Melanocyte of skin (primary cell): ENCODE results near the gene NAA10. TPM values are rescaled to one million over a fixed set of nuclear protein-coding genes. Genes with fewer than 3 reads are reported as not detected.

Experiments
- small RNA-seq, 2 donors: library from RNA; depleted of rRNA; stranded (forward); fragments of <200 nt; gene quantifications; one replicate each; pipeline ENCODE3, GENCODE V24; 2012
- total RNA-seq, 2 donors: library from RNA; depleted of rRNA; stranded (reverse); fragments of >200 nt; gene quantifications; 2 replicates each; pipeline ENCODE4 v1.2.3, GENCODE V29; 2012

The NAA10 gene
- total RNA-seq: 10 to 100 TPM; 66.4 to 89.6 TPM

DNA sequence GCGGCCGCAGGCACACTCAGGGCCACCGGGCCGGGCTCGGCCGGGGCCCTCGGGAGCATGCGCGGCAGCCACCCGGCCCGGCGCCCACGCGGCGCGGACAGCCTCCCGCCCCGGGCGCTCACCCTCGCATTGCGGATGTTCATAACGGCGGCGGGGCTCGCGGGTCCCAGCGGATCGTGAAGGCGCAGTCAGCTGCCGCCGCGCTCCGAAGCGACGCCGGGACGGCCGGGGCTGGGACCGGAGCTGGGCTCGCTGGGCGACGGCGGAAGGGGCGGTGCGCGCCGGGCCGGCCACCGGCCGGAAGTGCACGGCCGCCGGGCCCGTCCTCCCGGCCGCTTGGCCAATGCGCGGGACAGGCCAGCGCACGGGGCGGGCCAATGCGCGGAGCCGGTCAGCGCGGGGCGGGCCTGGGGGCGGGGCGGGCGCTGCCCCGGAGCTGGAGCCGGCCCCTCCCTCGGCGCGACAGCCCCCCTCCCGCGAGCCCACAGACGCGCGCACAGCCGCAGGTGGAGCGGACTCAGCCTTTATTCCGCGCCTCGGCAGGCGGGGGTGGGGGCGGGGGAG lies at the start of gene NAA10:
TSS of gene NAA10 (minus strand) at position 276 of the 564 bp plus-strand sequence. CDS start at position 143, 133 bp downstream.

DNA sequence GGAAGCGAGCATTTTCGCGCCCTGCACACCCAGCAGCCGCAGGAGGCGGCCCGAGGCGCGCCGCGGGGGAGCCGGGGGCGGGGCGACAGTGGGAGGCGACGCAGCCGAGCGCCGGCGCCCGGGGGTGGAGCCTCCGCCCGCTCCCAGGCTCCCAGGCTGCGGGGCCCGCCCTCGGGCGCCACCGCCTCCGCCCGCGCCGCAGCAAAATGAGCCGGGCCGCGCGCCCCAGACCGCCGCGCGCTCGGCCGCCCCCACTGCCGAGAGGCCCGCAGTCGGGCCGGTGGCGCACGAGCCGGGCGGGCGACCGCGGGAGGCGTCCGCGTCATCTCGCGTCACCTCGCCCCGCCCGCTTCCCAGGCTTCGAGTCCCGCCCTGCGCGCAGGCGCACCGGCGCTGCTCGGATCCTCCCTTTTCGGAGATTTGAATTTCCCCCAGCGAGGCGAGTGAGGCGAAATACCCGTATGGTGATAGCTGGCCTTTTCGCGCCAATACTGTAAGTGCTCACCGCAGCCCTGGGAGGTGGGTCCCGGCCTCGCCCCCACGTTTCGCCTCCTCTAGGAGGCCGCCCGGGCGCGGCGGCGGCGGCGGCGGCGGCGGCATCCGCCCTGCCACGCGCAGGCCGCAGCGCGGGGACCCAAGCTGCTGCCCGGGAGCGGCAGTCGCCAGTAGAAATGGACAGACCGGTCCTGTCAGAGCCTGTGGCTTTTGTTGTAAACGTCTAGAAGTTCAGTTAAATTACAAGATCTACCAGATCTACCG lies 37.7 kb upstream of the NAA10 start, which contains the start of gene TMEM187:
TSS of gene TMEM187 (plus strand) at position 387 of the 759 bp plus-strand sequence. CDS start 9,309 bp downstream, outside the sequence.

DNA sequence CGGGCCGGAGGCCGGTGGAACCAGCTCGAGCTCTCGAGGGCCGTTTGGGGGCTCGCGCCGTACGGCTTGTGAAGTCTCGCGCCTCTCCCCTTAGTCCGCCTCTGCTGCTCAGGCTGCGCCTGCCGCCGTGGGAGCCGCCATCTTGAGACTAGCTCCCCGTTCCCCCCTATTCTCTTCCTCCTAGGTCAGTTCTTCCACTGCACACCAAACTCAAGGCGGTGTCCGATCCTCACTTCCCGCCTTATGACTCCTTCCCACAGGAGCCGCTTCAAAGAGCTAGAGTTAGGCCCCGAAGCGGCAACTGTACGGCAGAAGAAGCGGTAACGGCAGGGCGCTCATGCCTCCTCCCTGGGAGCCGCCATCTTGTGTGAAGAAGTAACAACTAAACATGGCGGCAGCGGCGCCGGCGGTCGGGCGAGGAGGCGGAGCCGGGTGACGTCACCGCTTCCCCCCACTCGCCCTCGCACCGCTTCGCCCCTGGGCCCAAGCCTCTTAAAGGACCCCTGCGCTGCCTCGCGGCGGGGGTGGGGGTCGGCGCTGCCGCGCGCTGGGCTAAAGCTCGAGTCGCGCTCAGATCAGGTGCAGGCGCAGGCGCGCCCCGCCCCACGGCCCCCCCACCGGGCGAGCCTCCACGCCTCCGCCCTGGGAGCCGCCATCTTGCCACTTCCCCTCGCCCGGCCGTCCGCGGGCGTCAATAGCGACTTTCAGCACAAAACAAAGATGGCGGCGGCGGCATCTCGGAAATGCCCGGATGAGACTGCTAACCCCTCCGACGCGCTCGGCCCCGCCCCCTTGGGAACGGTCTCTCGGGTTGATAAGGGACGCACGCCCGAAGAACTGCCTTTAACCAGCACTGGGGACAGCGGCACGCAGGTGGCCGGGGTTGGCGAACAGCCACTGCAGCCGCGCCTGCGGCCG lies 36.9 kb upstream of the NAA10 start, which contains the start of gene HCFC1:
TSS of gene HCFC1 (minus strand) at position 369 of the 918 bp plus-strand sequence. CDS start 978 bp downstream, outside the sequence.

DNA sequence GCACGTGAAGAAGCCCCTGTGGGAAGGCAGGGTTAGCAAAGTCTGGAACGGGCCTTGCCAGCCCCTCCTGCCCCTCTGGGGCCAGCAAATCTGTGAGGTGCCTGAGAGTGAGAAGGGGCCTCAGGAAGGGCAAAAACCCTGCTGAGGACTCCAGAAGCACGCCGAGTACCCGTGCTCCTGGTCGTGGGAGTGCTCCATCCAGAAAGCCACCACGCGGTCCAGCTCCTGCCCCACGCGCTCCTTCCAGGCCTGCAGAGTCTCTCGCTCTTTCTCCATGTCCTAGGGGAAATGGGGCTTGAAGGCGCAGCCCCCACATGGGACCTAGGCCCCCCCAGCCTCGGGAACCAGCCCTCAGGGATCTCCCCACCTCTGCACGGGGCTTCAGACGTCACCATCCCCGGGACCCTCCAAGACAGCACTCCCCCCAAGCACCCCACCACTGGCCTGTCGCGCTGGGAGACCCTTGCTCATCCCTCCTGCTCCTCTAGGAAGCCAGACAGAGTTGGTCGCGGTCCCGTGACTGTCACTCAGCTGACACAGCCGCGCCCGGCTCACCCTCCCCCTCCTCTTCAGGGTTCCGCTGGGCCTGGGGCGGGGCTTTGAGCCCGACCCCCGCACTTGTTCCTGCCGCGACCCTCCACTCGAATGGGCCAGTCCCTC lies 9.4 kb upstream of the NAA10 start, which contains the start of gene RENBP:
TSS of gene RENBP (minus strand) at position 504 of the 660 bp plus-strand sequence. CDS start at position 471, 33 bp downstream.

GRCh38 chrX:153925739-153926551 lies 8.9 kb downstream of the NAA10 start, which contains the start of gene ARHGAP4:
Gene ARHGAP4, minus strand, starts transcription at chrX:153926264. Its CDS starts 62 bp downstream, at chrX:153926202.

GRCh38 chrX:153903991-153904957 lies 30.6 kb downstream of the NAA10 start, which contains the start of gene AVPR2:
Gene AVPR2, plus strand, starts transcription at chrX:153904673. Its CDS starts 473 bp downstream, at chrX:153905146.

GRCh38 chrX:153885968-153886903 lies 48.6 kb downstream of the NAA10 start, which contains the start of gene L1CAM:
Gene L1CAM, minus strand, starts transcription at chrX:153886173. Its CDS starts 10,337 bp downstream, at chrX:153875836.

Small RNAs within 50 kb of the gene (small RNA-seq; reads per million reads assigned to genes)
- 0.17 reads per million in 2 donors for gene MIR3202-1

Other genes with a start within 250 kb of the NAA10 start
- 10 to 100 TPM; 46.0 to 58.8 TPM for gene SLC6A8, start 247.1 kb downstream of the NAA10 start, total RNA-seq
- gene BCAP31, start 210.7 kb downstream of the NAA10 start, total RNA-seq: 100 to 1,000 TPM; 150 to 223 TPM
- gene ABCD1, start 210.2 kb downstream of the NAA10 start, total RNA-seq: 100 to 1,000 TPM in 1 of 2 donors, 10 to 100 TPM in 1; 88.4 to 114 TPM
- gene PLXNB3, start 170.8 kb downstream of the NAA10 start, total RNA-seq: 1 to 10 TPM; 8.7 to 9.6 TPM
- gene SRPK3, start 154.0 kb downstream of the NAA10 start, total RNA-seq: under 1 TPM; under 0.01 to 0.33 TPM
- gene IDH3G, start 140.7 kb downstream of the NAA10 start, total RNA-seq: 10 to 100 TPM; 49.3 to 54.7 TPM
- 100 to 1,000 TPM in 1 of 2 donors, 10 to 100 TPM in 1; 93.6 to 110 TPM for gene SSR4, start 140.4 kb downstream of the NAA10 start, total RNA-seq
- 1 to 10 TPM in 1 of 2 donors, under 1 TPM in 1; 1.00 to 1.7 TPM for gene PDZD4, start 104.5 kb downstream of the NAA10 start, total RNA-seq
- gene L1CAM, start 48.9 kb downstream of the NAA10 start, total RNA-seq: 100 to 1,000 TPM; 127 to 207 TPM
- gene AVPR2, start 30.4 kb downstream of the NAA10 start, total RNA-seq: under 1 TPM in 1 of 2 donors, not detected in 1; 0.33 TPM
- 1 to 10 TPM; 2.3 to 3.8 TPM for gene ARHGAP4, start 8.8 kb downstream of the NAA10 start, total RNA-seq
- gene RENBP, start 9.6 kb upstream of the NAA10 start, total RNA-seq: 10 to 100 TPM; 61.3 to 75.0 TPM
- gene HCFC1, start 36.8 kb upstream of the NAA10 start, total RNA-seq: 10 to 100 TPM; 32.0 to 37.6 TPM
- gene TMEM187, start 37.7 kb upstream of the NAA10 start, total RNA-seq: 1 to 10 TPM; 6.0 to 9.3 TPM
- 10 to 100 TPM; 30.6 to 67.3 TPM for gene IRAK1, start 84.9 kb upstream of the NAA10 start, total RNA-seq
- gene MECP2, start 162.7 kb upstream of the NAA10 start, total RNA-seq: 10 to 100 TPM; 23.4 to 29.3 TPM
- not detected for gene OPN1LW, start 209.2 kb upstream of the NAA10 start, total RNA-seq
- not detected for gene OPN1MW, start 247.6 kb upstream of the NAA10 start, total RNA-seq